Measurements from ENCODE around the gene CDK5RAP2. TPM values are rescaled to one million over a fixed set of nuclear protein-coding genes. Genes with fewer than 3 reads are reported as not detected.

Gene CDK5RAP2
- total RNA-seq, 1 experiment from 2014 or later = 56.4 TPM

DNA sequence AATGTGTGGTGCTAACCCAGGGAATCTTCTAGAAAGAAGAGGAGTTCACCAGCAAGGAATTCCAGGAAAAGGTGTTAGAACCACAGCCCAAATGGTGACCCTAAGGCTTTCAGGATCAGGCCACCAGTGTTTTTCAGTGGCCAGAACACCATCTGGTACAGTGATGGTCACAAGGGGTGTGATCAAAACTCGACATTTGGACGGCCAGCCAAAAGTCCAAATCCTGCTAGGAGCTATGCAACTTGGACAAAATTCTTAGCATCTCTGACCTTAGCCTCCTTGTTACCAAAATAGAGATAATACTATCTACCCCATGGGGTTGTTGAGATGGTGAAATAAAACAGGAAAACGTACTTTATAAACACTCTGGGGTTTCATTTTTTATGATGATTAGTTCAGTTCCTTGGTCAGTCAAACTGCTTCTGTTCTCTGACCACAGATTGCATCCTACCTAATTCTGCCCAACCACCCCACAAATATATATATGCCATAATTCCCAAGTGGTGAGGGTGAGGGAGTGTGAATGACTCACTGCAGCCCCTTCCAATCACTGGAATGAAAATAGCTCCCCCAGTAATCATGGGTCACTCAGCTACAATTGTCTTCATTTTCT lies 210.3 kb downstream of the CDK5RAP2 start:
- no peaks in the 10 kb centered on the region for H3K27me3 ChIP-seq (ENCODE audit: insufficient read depth, low read length)
- no peak overlapping the region for H2AFZ ChIP-seq (ENCODE audit: low read length)
- H2BK120ac ChIP-seq (ENCODE audit: low read depth, low read length, poor library complexity, severe bottlenecking) = no peak overlapping the region
- H3K4me1 ChIP-seq (ENCODE audit: insufficient read depth, low read length) = no peaks in the 10 kb centered on the region
- H2BK15ac ChIP-seq (ENCODE audit: low read depth, low read length) = no peak overlapping the region
- no peak overlapping the region for H3T11ph ChIP-seq (ENCODE audit: low read length)
- H3K79me1 ChIP-seq (ENCODE audit: insufficient read depth, low read depth, low read length, poor library complexity, severe bottlenecking) = no peaks in the 10 kb centered on the region
- no peak overlapping the region for H2BK20ac ChIP-seq (ENCODE audit: low read depth, low read length, poor library complexity, severe bottlenecking)
- H2BK5ac ChIP-seq (ENCODE audit: insufficient read length, low read length) = no peak overlapping the region
- no peak overlapping the region for H3K9ac ChIP-seq (ENCODE audit: extremely low read depth, insufficient read length, low read length)
- H3K14ac ChIP-seq (ENCODE audit: insufficient read depth, low read length) = no peak overlapping the region
- no peak overlapping the region for H2AK5ac ChIP-seq (ENCODE audit: insufficient read length, low read length)
- no CpG with 5 or more reads among the region's 3 CpGs for WGBS (ENCODE audit: extremely low coverage, insufficient read length, low lambda C conversion rate)
- H3K79me2 ChIP-seq (ENCODE audit: insufficient read depth, low read length) = no peaks in the 10 kb centered on the region
- no peak overlapping the region for H2BK12ac ChIP-seq (ENCODE audit: insufficient read length, low read depth, low read length)
- peaks cover 0 to 5% (median 5%) of the 10 kb centered on the region in 3 experiments; a peak in 5 of 7 replicates for H3K36me3 Mint-ChIP-seq (ENCODE audit: insufficient read depth in 1 of 3, low read depth in 3 of 3)
- no peak overlapping the region for H4K91ac ChIP-seq (ENCODE audit: insufficient read length, low read depth, low read length)
- H3K27ac Mint-ChIP-seq = no peak overlapping the region
- no peaks in the 10 kb centered on the region for H3K23me2 ChIP-seq (ENCODE audit: insufficient read length, low read depth, low read length, poor library complexity, severe bottlenecking)
- no peak overlapping the region for H4K8ac ChIP-seq (replicated peaks; ENCODE audit: insufficient read length, low read depth, low read length)
- no peak overlapping the region for H3K4me2 ChIP-seq (ENCODE audit: insufficient read depth, insufficient read length, low read length)
- H3K56ac ChIP-seq (ENCODE audit: insufficient read length, low read depth, low read length) = no peak overlapping the region
- no peaks in the 10 kb centered on the region for H3K9me3 ChIP-seq (ENCODE audit: control insufficient read depth, low read depth, low read length)
- no peak overlapping the region for H3K27ac ChIP-seq (ENCODE audit: insufficient read length, low read depth, low read length)
- no peaks in the 10 kb centered on the region for H4K20me1 ChIP-seq (ENCODE audit: control insufficient read depth, insufficient read depth, insufficient read length)
- H3K4ac ChIP-seq (ENCODE audit: low read depth, low read length) = no peak overlapping the region
- TF ChIP-seq, protein P1, sequence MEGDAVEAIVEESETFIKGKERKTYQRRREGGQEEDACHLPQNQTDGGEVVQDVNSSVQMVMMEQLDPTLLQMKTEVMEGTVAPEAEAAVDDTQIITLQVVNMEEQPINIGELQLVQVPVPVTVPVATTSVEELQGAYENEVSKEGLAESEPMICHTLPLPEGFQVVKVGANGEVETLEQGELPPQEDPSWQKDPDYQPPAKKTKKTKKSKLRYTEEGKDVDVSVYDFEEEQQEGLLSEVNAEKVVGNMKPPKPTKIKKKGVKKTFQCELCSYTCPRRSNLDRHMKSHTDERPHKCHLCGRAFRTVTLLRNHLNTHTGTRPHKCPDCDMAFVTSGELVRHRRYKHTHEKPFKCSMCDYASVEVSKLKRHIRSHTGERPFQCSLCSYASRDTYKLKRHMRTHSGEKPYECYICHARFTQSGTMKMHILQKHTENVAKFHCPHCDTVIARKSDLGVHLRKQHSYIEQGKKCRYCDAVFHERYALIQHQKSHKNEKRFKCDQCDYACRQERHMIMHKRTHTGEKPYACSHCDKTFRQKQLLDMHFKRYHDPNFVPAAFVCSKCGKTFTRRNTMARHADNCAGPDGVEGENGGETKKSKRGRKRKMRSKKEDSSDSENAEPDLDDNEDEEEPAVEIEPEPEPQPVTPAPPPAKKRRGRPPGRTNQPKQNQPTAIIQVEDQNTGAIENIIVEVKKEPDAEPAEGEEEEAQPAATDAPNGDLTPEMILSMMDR (conservative IDR thresholded peaks at IDR 0.05) = no peak
- peaks cover 4 to 5% of the 10 kb centered on the region in 2 experiments; a peak in 3 of 5 replicates for H3K9me3 Mint-ChIP-seq
- H3K4me1 Mint-ChIP-seq = peaks cover 11 to 17% of the 10 kb centered on the region in 2 experiments; a peak in 3 of 4 replicates
- H3K4me3 Mint-ChIP-seq = no peak overlapping the region
- no peak overlapping the region for H4K5ac ChIP-seq (ENCODE audit: insufficient read length, low read depth, low read length)
- no peak overlapping the region for H3K23ac ChIP-seq (ENCODE audit: insufficient read length, low read depth, low read length)
- DNase-seq = no peak
- no peak overlapping the region for H3K18ac ChIP-seq (ENCODE audit: insufficient read length, low read depth, low read length)
- peaks cover 4% of the 10 kb centered on the region; the same call in 1 of the 2 replicates for H3K27me3 Mint-ChIP-seq (ENCODE audit: low read depth)

All from H9 (cell line).